HTR-8/SVneo (cell line): ENCODE results near the gene ZNF101.
"Not testable (repeated sequence)": the region's sequence is repeated elsewhere in the genome, so short reads cannot be mapped to it uniquely, and the experiment has no call there.

Experiments
- DNase-seq: peaks from one replicate; pipeline ENCODE4 v3.0.0; 2011; ENCODE audit warnings: low spot score, mixed read lengths; ENCODE audit not compliant: insufficient read length
- FAIRE-seq: peaks from 2 replicates; lab custom pipeline; 2011; peaks lifted over from hg19 to GRCh38; lab: Jason Lieb, UNC

ZNF101 gene

DNA sequence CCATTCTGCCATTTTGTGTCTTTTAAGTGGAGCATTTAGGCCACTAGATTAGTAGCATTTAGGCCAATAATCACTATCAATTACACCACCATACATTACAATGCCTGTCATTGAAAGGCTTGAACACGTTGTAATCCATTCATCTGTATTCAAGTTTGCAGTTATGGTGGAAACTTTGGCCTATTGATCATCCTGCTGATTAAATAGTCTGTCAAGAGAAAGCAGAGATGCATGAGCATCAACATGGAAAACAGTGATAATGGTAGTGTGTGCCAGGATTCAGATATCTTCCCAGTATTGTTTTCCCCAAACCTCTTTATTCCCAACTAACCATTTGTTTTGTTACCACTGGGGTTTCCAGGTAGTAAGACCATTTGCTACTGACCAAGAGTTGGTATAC, 31.9 kb downstream of the ZNF101 start:
- FAIRE-seq = not testable (repeated sequence)

GRCh38 chr19:19704836-19705235, 36.2 kb downstream of the ZNF101 start:
- no peak for DNase-seq
- FAIRE-seq = no peak

More for the DNA sequence above, 31.9 kb downstream of the ZNF101 start:
- DNase-seq = not testable (repeated sequence)

- FAIRE-seq (no peak), DNase-seq (no peak)
Measured at GRCh38 chr19:19710506-19710905, 41.9 kb downstream of the ZNF101 start.

GRCh38 chr19:19711306-19711933, 42.8 kb downstream of the ZNF101 start:
- FAIRE-seq (no peak), DNase-seq (no peak)

GRCh38 chr19:19711934-19712828, 43.5 kb downstream of the ZNF101 start:
- no peak for FAIRE-seq

DNA sequence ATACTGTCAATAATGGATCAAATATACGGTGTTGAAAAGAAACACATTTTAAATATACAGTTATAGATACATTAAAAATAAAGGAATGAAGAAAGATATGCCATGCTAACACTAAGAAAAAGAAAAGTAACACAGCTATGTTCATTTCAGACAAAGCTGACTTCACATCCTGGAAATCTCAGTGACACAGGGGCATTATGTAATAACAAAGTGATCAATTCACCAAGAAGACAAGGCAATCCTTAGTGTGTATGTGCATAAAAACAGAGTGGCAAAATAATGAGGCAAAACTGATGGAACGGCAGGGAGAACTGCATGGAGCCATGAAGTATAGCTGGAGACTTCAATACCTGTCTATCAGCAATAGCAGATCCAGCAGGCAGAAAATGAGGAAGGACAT, 51.2 kb downstream of the ZNF101 start:
- no peak for DNase-seq
- no peak for FAIRE-seq

More at GRCh38 chr19:19711934-19712828, 43.5 kb downstream of the ZNF101 start:
- DNase-seq = no peak

DNA sequence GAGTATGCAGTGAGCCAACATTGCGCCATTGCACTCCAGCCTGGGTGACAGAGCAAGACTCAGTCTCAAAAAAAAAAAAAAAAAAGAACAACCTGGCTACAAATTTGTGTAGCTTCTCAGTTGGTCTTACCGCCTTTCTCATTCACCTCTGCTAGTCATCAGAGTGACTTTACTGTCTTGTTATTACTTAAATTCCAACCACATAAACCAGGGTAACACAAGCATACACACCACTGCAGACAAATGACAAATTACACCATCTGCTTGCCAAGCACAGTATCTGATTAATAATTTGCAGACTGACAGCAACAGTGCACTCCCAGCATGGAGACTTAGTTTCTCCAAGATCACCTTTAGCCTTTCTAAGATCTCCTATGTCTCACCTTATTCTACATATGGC, 53.3 kb downstream of the ZNF101 start:
- FAIRE-seq (no peak), DNase-seq (no peak)

- DNase-seq = peak; percentile 99
- FAIRE-seq = peak; percentile 97
Measured at GRCh38 chr19:19732579-19733501, 64.2 kb downstream of the ZNF101 start, which contains the start of gene ZNF14. Gene ZNF14, minus strand, starts transcription at chr19:19733112. Its CDS starts 154 bp downstream, at chr19:19732958.
